Measurements from ENCODE around the gene ZNF580.

Gene ZNF580

DNA sequence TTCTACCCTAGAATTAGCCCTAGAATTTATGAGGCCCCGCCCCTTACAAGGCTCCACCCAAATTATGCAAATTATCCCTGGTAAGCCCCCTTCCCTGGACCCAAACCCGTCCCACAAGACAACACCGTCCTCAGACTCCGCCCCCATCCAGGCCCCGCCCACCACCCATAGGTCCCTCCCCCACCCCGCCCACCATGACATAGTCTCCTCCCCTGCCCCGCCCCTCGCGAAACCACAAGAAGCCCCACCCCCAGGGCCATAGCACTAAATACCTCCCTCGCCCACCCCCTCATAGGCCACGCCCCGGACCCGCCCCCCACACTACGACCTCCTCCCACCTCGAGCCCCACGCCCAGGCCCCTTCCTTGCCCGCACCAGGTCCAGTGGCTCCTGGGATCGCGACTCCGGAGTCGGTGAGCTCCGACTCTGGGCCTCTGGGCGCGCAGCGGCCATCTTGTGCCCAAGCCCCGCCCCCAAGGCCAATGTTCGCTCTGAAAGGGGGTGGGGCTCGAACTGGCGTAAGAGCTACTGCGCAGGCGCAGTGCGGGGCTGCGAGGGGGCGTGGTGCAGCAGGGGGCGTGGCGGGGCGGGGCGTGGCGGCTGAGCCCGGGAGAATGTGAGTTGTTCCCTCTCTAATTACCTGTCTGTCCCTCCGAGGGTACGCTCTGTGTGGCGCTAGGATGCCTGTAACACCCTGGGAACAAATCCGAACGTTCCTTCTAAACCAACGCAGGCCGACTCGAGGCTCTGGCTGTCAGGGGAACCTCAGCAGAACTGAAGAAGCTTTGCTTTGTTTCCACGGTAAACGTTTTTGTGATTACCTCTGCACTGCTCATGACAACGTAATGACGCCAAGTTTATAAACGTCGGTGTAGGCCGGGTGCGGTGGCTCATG lies 16.4 kb upstream of the ZNF580 start, which contains the start of gene ZNF784:
TSS of gene ZNF784 (minus strand) at position 458 of the 895 bp plus-strand sequence. CDS start at position 453, 5 bp downstream.
- DNase-seq = peak; percentile 85

- DNase-seq = no peak
These were observed 15.8 kb upstream of the ZNF580 start for GRCh38 chr19:55625004-55625326.

DNA sequence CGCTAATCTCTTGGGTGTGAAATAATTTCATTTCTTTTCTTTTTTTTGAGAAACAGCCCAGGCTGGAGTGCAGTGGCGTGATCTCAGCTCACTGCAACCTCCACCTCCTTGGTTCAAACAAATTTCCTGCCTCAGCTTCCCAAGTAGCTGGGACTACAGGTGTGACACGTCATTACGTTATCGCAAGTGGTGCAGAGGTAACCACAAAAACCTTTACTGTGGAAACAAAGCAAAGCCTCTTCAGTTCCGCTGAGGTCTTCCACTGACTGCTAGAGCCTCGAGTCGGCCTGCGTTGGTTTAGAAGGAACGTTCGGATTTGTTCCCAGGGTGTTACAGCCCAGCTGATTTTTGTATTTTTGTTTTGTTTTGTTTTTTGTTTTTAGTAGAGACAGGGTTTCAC lies 14.5 kb upstream of the ZNF580 start:
- DNase-seq = no peak

DNA sequence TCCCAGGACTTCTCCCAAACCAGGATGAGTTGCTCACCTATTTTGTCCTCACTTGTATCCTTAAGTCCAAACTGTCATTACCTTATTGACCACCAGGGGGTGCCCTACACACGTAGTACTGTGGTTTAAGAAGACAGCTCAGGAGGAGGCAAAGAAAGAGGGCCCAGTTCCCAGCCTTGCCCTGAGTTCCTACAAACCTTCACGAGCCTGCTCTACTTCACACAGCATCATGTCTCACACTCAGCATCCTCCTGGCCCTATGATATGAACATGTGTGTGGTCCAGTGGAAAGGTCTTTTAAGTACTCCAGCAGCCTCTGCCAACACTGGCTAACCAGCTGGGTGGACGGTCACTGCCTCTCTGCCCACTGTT lies 8.4 kb upstream of the ZNF580 start:
- DNase-seq = peak; percentile 53

DNA sequence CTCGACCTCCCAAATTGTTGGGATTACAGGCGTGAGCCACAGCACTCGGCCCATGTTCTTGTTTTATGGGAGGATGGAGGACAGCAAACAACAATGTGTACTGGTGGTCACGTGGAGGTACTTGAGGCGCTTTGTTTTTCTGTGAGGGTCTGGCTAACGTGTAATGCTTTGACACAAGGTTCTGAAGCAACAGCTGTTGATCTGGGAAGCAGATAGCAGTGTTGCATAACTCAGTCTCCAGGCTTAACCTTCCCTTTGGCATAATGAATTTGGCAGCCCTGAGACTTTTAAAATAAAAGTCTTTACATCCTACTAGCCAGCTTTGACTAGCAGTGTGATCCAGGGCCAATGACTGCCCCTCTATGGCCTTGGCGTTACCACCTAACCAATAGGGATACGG lies 6.9 kb upstream of the ZNF580 start:
- DNase-seq = no peak

DNA sequence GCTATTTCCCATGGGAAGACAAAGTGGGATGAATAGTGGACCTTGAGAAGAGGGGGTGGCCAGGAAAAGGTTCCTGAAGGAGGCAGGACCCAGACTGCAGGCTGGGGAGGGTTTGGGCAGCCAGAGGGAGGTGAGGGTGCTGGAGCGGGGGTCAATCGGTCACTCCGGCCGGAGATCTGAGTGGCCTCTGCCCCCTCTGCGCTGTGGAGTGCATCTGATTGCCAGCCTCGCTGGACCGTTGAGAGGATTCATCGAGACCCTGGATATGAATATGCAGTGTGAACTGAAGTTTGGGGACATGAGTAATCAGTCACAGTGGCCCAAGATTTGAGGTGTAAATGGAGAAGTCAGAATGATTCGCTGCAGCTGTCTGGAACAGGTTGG lies 5.5 kb upstream of the ZNF580 start:
- DNase-seq = no peak

- DNase-seq = no peak
These were observed 4.9 kb upstream of the ZNF580 start for GRCh38 chr19:55635856-55636440.

DNA sequence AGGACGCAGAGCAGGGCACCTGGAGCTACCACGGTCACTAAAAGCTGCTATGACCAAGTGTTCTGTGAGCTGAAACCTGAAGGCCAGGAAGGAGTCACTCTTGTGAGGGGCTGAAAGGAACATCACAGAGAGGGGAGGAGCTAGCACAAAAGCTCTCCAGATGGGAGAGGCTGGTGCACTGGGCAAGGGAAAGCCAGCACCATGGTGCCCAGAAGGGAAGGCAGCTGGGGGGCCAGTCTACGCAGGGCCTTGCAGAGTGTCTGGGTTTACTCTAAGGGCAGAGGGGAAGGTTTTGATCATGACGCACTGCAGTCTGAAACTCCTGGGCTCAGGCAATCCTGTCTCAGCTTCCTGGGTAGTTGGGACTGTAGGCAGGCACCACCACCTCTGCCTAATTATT lies 4.1 kb upstream of the ZNF580 start:
- no peak for DNase-seq

GRCh38 chr19:55637534-55637933 lies 3.3 kb upstream of the ZNF580 start:
- DNase-seq = no peak

DNA sequence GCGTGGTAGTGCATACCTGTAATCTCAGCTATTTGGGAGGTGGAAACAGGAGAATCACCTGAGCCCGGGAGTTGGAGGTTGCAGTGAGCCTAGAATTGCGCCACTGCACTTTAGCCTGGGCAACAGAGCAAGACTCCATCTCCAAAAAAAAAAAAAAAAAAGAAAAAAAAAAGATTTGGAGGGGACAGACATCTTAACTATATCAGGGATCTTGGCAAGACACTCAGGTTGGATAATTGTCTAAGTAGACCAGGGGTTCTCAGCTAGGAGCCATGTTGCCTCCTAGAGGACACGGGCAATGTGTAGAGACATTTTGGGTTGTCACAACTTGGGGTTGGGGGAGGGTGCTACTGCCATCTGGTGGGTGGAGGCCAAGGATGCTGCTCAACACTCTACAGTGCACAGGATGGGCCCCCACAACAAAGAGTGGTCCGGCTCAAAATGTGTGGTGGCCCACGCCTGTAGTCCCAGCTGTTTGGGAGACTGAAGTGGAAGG lies 1.9 kb upstream of the ZNF580 start:
- DNase-seq = no peak

DNA sequence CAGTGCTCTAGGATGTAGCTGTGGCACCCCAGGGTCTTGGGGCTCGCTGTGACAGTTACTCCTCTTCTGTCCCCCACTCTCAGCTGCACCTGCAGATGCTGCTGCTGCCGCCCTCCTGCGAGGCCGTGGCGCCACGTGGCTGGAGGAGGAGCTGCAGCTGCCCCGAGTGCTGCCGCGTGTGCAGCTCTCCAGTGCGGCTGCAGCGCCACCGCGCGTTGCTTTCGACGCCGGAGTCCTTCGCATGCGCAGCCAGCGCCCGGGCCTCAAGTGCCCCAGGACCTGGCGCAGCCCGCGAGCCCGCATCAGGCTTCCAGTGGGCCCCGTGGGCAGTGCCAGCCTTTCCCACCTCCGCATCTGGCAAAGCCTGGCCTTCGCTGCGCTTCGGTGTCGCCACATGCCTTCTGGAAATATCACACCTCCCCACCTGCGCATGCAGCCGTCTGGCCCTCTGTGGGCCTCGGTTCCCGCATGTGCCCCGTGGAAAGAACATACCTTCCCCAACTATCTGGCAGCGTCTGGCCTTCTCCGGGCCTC lies 692 bp upstream of the ZNF580 start:
- DNase-seq = peak; percentile 83

DNA sequence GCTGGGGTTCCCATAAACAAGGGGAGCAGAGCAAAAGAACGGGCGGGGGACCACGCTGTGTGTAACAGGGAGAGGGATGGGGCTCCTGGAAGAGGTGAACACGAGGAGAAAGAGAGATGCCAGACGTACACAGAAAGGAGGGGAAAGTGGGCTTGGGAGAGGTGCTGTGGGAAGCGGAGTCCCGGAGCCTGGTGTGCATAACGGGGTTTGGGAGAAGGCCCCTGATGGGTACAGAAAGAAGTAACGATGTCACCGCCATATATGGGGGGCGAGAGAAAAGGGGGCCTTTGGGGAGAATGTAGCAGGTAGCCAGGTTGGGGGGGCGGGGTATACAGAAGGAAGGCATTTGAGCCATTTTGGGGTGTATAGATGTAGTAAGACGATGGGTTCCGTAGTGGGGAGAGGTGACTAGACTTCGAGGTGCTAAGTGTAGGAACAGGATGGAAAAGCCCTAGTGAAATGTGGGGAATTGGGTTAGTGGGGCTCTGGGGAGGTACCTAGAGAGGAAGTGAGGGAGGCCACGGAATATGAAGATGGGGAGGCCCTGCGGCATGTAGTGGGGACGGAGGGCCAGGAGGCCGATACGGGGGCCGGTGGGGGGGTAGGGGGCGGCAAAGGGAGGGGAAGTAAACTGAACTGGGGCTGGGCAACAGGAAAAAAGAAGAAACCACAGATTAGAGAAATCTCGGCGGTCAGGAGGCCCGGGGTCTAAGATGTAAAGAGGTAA lies 787 bp downstream of the ZNF580 start:
- DNase-seq = no peak

DNA sequence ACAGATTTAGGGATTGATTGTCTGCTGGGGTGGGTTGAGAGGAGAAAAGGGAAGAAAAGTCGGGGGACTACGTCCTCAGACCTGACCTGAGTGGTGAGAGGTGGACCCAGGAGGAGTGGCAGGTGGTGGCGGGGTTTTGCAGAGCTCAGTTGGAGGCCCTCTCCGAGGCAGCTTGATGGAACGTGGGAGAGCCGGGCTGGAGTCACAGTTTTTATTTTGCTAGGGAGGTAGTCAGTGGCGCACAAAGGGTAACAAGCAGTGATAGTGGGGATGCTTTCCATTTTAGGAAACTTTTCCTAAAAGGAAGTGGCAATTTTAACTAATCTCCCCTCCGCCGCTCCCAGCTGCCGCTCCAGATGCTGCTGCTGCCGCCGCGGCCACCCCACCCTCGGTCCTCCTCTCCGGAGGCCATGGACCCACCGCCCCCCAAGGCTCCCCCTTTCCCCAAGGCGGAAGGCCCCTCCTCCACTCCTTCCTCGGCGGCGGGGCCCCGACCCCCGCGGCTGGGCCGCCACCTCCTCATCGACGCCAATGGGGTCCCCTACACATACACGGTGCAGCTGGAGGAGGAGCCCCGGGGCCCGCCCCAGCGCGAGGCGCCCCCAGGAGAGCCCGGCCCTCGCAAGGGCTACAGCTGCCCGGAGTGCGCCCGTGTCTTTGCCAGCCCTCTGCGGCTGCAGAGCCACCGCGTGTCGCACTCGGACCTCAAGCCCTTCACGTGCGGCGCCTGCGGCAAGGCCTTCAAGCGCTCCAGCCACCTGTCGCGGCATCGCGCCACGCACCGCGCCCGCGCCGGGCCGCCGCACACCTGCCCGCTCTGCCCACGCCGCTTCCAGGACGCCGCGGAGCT lies 1.6 kb downstream of the ZNF580 start:
- DNase-seq = no peak

- peak; percentile 43 for DNase-seq
These were observed 2.4 kb downstream of the ZNF580 start, which contains the start of gene ZNF581 for GRCh38 chr19:55643003-55643886. Gene ZNF581 (plus strand): TSS chr19:55643649. CDS start chr19:55644572, 923 bp downstream.

DNA sequence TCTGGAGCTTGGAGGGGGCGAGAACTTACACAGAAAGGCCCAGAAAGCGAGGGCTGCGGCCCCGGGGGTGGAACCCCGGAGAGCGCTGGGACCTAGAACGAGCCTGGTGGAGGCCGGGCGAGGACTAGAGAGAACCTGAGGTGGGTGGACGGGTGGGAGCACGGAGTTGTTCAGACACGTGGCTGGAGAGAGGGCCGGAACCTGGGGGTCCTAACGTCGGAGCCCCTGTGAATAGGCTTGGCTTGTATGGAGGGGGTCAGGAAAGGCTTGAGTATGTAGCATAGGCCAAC lies 3.0 kb downstream of the ZNF580 start:
- DNase-seq = no peak

DNA sequence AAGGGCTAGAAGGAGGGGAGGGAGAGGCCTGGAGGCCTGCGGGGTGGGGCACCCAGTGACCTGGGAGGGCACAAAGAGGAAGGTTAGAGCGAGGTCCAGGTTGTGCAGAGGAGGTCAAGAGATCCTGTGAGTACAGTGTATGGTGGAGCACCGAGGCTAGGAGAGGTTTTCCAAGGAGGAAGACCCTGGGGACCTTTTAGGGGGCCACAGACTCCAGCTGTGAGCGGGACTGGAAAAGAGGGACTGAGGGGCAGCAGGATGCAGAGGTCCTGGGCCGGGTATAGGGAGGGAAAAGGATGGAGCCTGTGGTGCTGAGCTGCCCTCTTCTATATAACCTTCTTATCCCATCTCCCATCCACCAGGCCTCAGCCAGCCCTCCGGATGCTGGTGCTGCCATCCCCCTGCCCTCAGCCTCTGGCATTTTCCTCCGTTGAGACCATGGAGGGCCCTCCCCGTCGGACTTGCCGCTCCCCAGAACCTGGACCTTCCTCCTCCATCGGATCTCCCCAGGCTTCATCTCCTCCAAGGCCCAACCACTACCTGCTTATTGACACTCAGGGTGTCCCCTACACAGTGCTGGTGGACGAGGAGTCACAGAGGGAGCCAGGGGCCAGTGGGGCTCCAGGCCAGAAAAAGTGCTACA lies 3.5 kb downstream of the ZNF580 start:
- DNase-seq = no peak

- DNase-seq = no peak
These were observed 4.2 kb downstream of the ZNF580 start for GRCh38 chr19:55644842-55645511.

DNA sequence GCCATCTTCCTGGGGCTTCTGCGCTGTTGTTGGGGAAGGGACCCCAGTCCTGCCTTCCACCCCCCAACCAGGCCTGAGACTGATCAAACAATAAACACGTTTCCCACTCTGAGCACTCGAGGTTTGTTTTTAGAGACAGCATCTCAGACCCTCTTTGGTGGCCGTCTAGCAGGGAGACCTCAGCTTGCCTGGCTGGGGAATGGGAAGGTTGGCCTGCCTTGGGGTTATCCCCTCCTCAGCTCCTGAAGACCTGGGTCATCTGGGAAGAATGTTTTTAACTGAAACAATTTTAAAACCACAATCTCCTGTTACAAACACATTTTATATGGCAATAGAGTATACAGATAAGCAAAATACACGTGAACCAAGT lies 4.7 kb downstream of the ZNF580 start:
- DNase-seq = no peak

GRCh38 chr19:55646889-55647731 lies 6.3 kb downstream of the ZNF580 start:
- DNase-seq = no peak

Measured in NCI-H510A (cell line).